ENCODE measurements around the gene THADA. TPM values are rescaled to one million over a fixed set of nuclear protein-coding genes. Genes with fewer than 3 reads are reported as not detected.

The THADA gene
- total RNA-seq, 1 donor from 2014 or later: 29.3 TPM

DNA sequence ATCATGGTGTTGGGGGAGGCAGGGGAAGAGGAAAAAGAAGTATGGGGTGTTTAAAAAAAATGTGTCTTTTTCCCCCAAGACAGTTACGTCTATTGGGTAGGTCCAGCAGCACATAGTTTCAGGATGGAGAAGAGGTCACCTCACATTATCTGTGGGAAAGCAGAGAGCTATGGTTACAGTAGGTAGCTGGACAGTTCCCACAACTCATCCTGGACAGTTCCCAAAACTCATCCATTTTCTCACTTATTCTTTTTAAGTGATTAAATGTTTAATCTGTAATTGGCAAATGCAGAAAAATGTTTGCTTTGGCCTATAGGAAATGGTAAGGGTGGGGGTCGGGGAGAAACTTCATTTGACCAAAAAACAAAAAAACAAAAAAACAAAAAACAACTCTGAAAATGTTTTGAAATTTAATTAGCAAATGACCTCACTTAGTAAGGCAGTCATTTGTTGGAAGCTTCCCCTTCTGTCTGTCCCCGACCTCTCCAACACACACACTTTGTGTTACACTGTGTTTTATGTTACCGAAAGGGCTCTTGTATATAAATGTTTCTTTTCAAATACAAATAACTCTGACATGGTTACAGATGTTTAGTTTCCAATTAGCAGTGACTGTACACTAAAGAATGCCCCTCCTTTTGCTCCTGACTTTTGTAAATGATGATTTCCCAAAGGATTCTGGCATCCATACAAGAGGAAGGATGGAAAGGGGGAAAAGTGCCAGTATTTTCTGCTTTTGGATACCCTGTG, 196.1 kb downstream of the THADA start:
- TF ChIP-seq, protein P1, sequence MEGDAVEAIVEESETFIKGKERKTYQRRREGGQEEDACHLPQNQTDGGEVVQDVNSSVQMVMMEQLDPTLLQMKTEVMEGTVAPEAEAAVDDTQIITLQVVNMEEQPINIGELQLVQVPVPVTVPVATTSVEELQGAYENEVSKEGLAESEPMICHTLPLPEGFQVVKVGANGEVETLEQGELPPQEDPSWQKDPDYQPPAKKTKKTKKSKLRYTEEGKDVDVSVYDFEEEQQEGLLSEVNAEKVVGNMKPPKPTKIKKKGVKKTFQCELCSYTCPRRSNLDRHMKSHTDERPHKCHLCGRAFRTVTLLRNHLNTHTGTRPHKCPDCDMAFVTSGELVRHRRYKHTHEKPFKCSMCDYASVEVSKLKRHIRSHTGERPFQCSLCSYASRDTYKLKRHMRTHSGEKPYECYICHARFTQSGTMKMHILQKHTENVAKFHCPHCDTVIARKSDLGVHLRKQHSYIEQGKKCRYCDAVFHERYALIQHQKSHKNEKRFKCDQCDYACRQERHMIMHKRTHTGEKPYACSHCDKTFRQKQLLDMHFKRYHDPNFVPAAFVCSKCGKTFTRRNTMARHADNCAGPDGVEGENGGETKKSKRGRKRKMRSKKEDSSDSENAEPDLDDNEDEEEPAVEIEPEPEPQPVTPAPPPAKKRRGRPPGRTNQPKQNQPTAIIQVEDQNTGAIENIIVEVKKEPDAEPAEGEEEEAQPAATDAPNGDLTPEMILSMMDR (IDR thresholded peaks at IDR 0.05): no peak
- TF ChIP-seq EZH2 (IDR thresholded peaks at IDR 0.05): no peak
- no peak for TF ChIP-seq EZH2phosphoT487 (IDR thresholded peaks at IDR 0.05)
- Histone ChIP-seq H3K79me2 (ENCODE audit: low read depth) (no peaks in the 10 kb centered on the region), H3K36me3 (no peaks in the 10 kb centered on the region), H3K27me3 (no peaks in the 10 kb centered on the region), H3K9me3 (ENCODE audit: low read depth) (no peaks in the 10 kb centered on the region), H3K27ac (no peak overlapping the region), H3F3A (ENCODE audit: low read depth) (no peaks in the 10 kb centered on the region), H3K4me1 (no peaks in the 10 kb centered on the region), H4K20me1 (ENCODE audit: low read depth) (no peaks in the 10 kb centered on the region), H2AFZ (replicated peaks) (no peak overlapping the region), H3K4me3 (no peak overlapping the region), H3K9ac (no peak overlapping the region), H3K4me2 (no peak overlapping the region)
- Mint-ChIP-seq H3K4me3 (no peak overlapping the region), H3K9me3 (no peaks in the 10 kb centered on the region), H3K27ac (no peak overlapping the region), H3K4me1 (no peaks in the 10 kb centered on the region), H3K36me3 (peaks cover 5% of the 10 kb centered on the region), H3K27me3 (ENCODE audit: insufficient read depth, low read depth) (no peaks in the 10 kb centered on the region)
- no peak for DNase-seq (ENCODE audit: low spot score)

DNA sequence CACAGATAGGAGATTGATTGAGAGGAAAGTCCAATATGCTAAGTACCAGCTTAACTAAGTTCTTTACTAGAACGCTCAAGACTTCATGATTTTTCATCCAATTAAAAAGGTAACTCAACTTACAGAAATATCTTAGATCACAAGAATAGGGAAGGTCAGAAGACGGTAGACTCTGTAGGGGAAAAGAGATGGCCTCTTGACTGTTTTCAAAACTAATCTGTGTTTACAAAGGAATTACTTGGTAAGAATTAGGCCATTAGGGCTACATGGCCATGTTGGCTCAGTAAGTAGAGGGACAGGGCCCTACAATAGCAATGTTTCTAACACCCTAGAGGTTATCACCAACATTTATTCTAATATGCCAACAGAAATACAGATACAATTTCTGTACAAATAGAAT, 196.7 kb downstream of the THADA start:
- DNase-seq (ENCODE audit: low spot score): no peak
- Histone ChIP-seq H3K36me3 (no peaks in the 10 kb centered on the region), H3K9ac (no peak overlapping the region), H3K27me3 (no peaks in the 10 kb centered on the region), H3K79me2 (ENCODE audit: low read depth) (no peaks in the 10 kb centered on the region), H3K4me3 (no peak overlapping the region), H2AFZ (replicated peaks) (no peak overlapping the region), H3K4me2 (no peak overlapping the region), H3K9me3 (ENCODE audit: low read depth) (no peaks in the 10 kb centered on the region), H3K4me1 (no peaks in the 10 kb centered on the region), H3F3A (ENCODE audit: low read depth) (no peaks in the 10 kb centered on the region), H4K20me1 (ENCODE audit: low read depth) (no peaks in the 10 kb centered on the region), H3K27ac (no peak overlapping the region)
- Mint-ChIP-seq H3K27me3 (ENCODE audit: insufficient read depth, low read depth) (no peaks in the 10 kb centered on the region), H3K9me3 (no peaks in the 10 kb centered on the region), H3K27ac (no peak overlapping the region), H3K4me3 (no peak overlapping the region), H3K4me1 (no peaks in the 10 kb centered on the region), H3K36me3 (peaks cover 6% of the 10 kb centered on the region)
- TF ChIP-seq EZH2phosphoT487 (IDR thresholded peaks at IDR 0.05) (no peak), EZH2 (IDR thresholded peaks at IDR 0.05) (no peak)
- TF ChIP-seq, protein P1 (IDR thresholded peaks at IDR 0.05): no peak

DNA sequence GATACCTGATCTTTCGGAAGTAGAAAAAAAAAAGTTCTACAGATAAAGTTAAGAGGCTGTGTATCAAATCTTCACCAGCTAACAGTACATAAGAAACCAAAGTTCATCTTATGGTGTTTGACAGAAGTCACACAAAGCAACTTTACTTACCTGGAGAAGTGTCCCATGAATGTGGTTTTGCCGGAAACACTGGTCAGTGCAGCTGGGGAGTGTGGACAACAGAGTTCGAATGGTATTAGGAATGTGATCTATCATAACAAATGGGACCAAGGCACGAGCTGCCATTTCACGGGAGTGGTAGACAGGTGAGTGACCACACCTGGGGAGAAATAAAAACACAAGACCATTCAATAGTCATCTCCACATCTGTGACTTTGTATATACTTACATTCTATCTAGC, 198.0 kb downstream of the THADA start:
- H3K36me3 ChIP-seq: no peaks in the 10 kb centered on the region
- H3K4me2 ChIP-seq: no peak overlapping the region
- no peaks in the 10 kb centered on the region for H3F3A ChIP-seq (ENCODE audit: low read depth)
- TF ChIP-seq, protein P1 (IDR thresholded peaks at IDR 0.05): no peak
- TF ChIP-seq EZH2phosphoT487 (IDR thresholded peaks at IDR 0.05) (no peak), EZH2 (IDR thresholded peaks at IDR 0.05) (no peak)
- H2AFZ ChIP-seq (replicated peaks): no peak overlapping the region
- no peaks in the 10 kb centered on the region for H4K20me1 ChIP-seq (ENCODE audit: low read depth)
- H3K36me3 Mint-ChIP-seq: peaks cover 6% of the 10 kb centered on the region
- no peaks in the 10 kb centered on the region for H3K4me1 Mint-ChIP-seq
- no peaks in the 10 kb centered on the region for H3K79me2 ChIP-seq (ENCODE audit: low read depth)
- DNase-seq (ENCODE audit: low spot score): no peak
- no peak overlapping the region for H3K27ac Mint-ChIP-seq
- H3K4me3 Mint-ChIP-seq: no peak overlapping the region
- H3K27me3 ChIP-seq: no peaks in the 10 kb centered on the region
- H3K9me3 ChIP-seq (ENCODE audit: low read depth): no peaks in the 10 kb centered on the region
- no peaks in the 10 kb centered on the region for H3K27me3 Mint-ChIP-seq (ENCODE audit: insufficient read depth, low read depth)
- no peak overlapping the region for H3K4me3 ChIP-seq
- no peaks in the 10 kb centered on the region for H3K4me1 ChIP-seq
- H3K27ac ChIP-seq: no peak overlapping the region
- no peaks in the 10 kb centered on the region for H3K9me3 Mint-ChIP-seq
- no peak overlapping the region for H3K9ac ChIP-seq

Measured in neural progenitor cell (in vitro differentiated cells).